K562 (cell line): ENCODE measurements around the gene PLAC8L1.

ENCODE experiments used
- HDAC2 ChIP-seq: fragments of 450-650 bp; IDR thresholded peaks from 2 replicates; pipeline ENCODE4 v1.6.1; 2016; ENCODE audit warnings: mild to moderate bottlenecking
- KLF10 ChIP-seq: fragments of 250-450 bp; sonication (Bioruptor Pico); IDR thresholded peaks from 2 replicates; pipeline ENCODE4 v1.6.1; 2021; ENCODE audit warnings: matching md5 sums
- POLR2AphosphoS5 ChIP-seq: IDR thresholded peaks from 2 replicates; pipeline ENCODE4 v1.6.1; 2011; ENCODE audit warnings: mild to moderate bottlenecking, low read depth, low read length, moderate library complexity; ENCODE audit not compliant: control insufficient read depth, insufficient read depth
- YY1 ChIP-seq, 3 experiments: IDR thresholded peaks; 2 replicates each; pipeline ENCODE4 v1.6.1; 2011; ENCODE audit warnings: low read length in 2 of 3, mild to moderate bottlenecking in 2 of 3, moderate library complexity in 2 of 3, borderline replicate concordance in 1 of 3, control low read depth in 1 of 3, low read depth in 1 of 3; ENCODE audit not compliant: insufficient read depth in 3 of 3, insufficient replicate concordance in 2 of 3, control insufficient read depth in 1 of 3, insufficient read length in 1 of 3; ENCODE audit errors: extremely low read depth in 1 of 3

- TF ChIP-seq POLR2AphosphoS5 (no peak), YY1 (IDR thresholded peaks at IDR 0.05; ENCODE audit: borderline replicate concordance in 1 of 3, control insufficient read depth in 1 of 3, extremely low read depth in 1 of 3, insufficient read depth in 3 of 3, insufficient read length in 1 of 3, insufficient replicate concordance in 2 of 3, low read depth in 1 of 3, low read length in 2 of 3) (no peak), KLF10 (CRISPR knock-in tag) (no peak), HDAC2 (no peak)
These were observed 38.4 kb downstream of the PLAC8L1 start for GRCh38 chr5:146066968-146067367.
